ENCODE results near the gene PARP14.
"Not testable (repeated sequence)": the region's sequence is repeated elsewhere in the genome, so short reads cannot be mapped to it uniquely, and the experiment has no call there.

DNA sequence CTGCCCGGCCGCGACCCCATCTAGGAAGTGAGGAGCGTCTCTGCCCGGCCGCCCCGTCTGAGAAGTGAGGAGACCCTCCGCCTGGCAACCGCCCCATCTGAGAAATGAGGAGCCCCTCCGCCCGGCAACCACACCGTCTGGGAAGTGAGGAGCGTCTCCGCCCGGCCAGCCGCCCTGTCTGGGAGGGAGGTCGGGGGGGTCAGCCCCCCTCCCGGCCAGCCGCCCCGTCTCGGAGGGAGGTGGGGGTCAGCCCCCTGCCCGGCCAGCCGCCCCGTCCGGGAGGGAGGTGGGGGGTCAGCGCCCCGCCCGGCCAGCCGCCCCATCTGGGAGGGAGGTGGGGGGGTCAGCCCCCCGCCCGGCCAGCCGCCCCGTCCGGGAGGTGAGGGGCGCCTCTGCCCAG lies 66.7 kb downstream of the PARP14 start:
- TF ChIP-seq CTCF (IDR thresholded peaks at IDR 0.05; ENCODE audit: low read length); EZH2 (IDR thresholded peaks at IDR 0.05; ENCODE audit: borderline replicate concordance, low read length): not testable (repeated sequence)
